WTC11 (cell line): ENCODE measurements around the gene NDUFV3. TPM values are rescaled to one million over a fixed set of nuclear protein-coding genes. Genes with fewer than 3 reads are reported as not detected.

Experiments used
- ATAC-seq: fragments of 200-7000 bp; cut with Tn5 transposase; 2 replicates; pipeline ENCODE4 v1.10.0; 2021; ENCODE audit warnings: mild to moderate bottlenecking, moderate library complexity
- Bru-seq: library from RNA; stranded (reverse); fragments of 400-500 nt; gene quantifications from one replicate; lab custom pipeline; 2021; lab: Mats Ljungman, UMichigan
- CTCF ChIA-PET: fragments of 300-600 bp; sonication (Branson Sonifier 250); formaldehyde crosslinking; loops from one replicate; lab custom pipeline; 2021; ENCODE audit warnings: antibody characterized with exemption; lab: Charles Lee
- POLR2A ChIA-PET: fragments of 350-600 bp; sonication (Branson Sonifier 250); formaldehyde crosslinking; loops from one replicate; lab custom pipeline; 2021; ENCODE audit warnings: antibody characterized with exemption; lab: Charles Lee
- DNase-seq: peaks from one replicate; pipeline ENCODE4 v3.0.0; 2021; ENCODE audit warnings: low spot score
- H3K27ac Mint-ChIP-seq: 2 replicates; pipeline ENCODE4 v1.8.0; 2021; ENCODE audit warnings: mixed read lengths
- H3K27me3 Mint-ChIP-seq: 2 replicates; pipeline ENCODE4 v1.8.0; 2021; ENCODE audit warnings: low read depth, mild to moderate bottlenecking, moderate library complexity, mixed read lengths
- H3K36me3 Mint-ChIP-seq: 2 replicates; pipeline ENCODE4 v1.8.0; 2021; ENCODE audit warnings: mixed read lengths
- H3K4me1 Mint-ChIP-seq: 2 replicates; pipeline ENCODE4 v1.8.0; 2022; ENCODE audit warnings: mixed read lengths
- H3K4me3 Mint-ChIP-seq: 2 replicates; pipeline ENCODE4 v1.8.0; 2021; ENCODE audit warnings: mild to moderate bottlenecking, moderate library complexity, mixed read lengths
- H3K9me3 Mint-ChIP-seq: 2 replicates; pipeline ENCODE4 v1.8.0; 2021; ENCODE audit warnings: mixed read lengths
- CBFB ChIP-seq: sonication (generic); formaldehyde crosslinking; IDR thresholded peaks from 2 replicates; pipeline ENCODE4 v1.8.1; 2022; ENCODE audit warnings: mild to moderate bottlenecking, low read depth, missing genetic modification reagents
- CREB1 ChIP-seq: sonication (generic); formaldehyde crosslinking; IDR thresholded peaks from 2 replicates; pipeline ENCODE4 v1.8.0; 2023; ENCODE audit warnings: mild to moderate bottlenecking, missing genetic modification reagents
- E2F4 ChIP-seq: sonication (generic); formaldehyde crosslinking; IDR thresholded peaks from 2 replicates; pipeline ENCODE4 v1.8.1; 2022; ENCODE audit warnings: low read depth, mild to moderate bottlenecking, moderate library complexity, missing genetic modification reagents, borderline replicate concordance
- GABPB1 ChIP-seq: sonication (generic); formaldehyde crosslinking; IDR thresholded peaks from 2 replicates; pipeline ENCODE4 v1.8.1; 2023; ENCODE audit warnings: mild to moderate bottlenecking, missing genetic modification reagents
- GTF2I ChIP-seq: fragments of 250-450 bp; sonication (Bioruptor Pico); conservative IDR thresholded peaks from 2 replicates; pipeline ENCODE4 v1.4.0; 2021; ENCODE audit warnings: mild to moderate bottlenecking
- OVOL2 ChIP-seq: fragments of 250-450 bp; sonication (Bioruptor Pico); IDR thresholded peaks from 2 replicates; pipeline ENCODE4 v1.9.0; 2021; ENCODE audit warnings: mild to moderate bottlenecking, borderline replicate concordance
- PREB ChIP-seq: sonication (generic); formaldehyde crosslinking; IDR thresholded peaks from 2 replicates; pipeline ENCODE4 v1.8.1; 2022; ENCODE audit warnings: mild to moderate bottlenecking, missing genetic modification reagents, moderate library complexity, borderline replicate concordance
- TCF7 ChIP-seq: sonication (generic); formaldehyde crosslinking; IDR thresholded peaks from 2 replicates; pipeline ENCODE4 v1.8.0; 2022; ENCODE audit warnings: mild to moderate bottlenecking, low read depth, missing genetic modification reagents, moderate library complexity
- TEAD4 ChIP-seq: sonication (generic); formaldehyde crosslinking; IDR thresholded peaks from 2 replicates; pipeline ENCODE4 v1.8.0; 2022; ENCODE audit warnings: mild to moderate bottlenecking, missing genetic modification reagents
- ZBTB21 ChIP-seq: sonication (generic); formaldehyde crosslinking; IDR thresholded peaks from 2 replicates; pipeline ENCODE4 v1.8.1; 2023; ENCODE audit warnings: mild to moderate bottlenecking, missing genetic modification reagents, borderline replicate concordance
- ZMAT4 ChIP-seq: fragments of 250-450 bp; sonication (Bioruptor Pico); IDR thresholded peaks from 2 replicates; pipeline ENCODE4 v1.9.0; 2021; ENCODE audit warnings: mild to moderate bottlenecking
- ZNF121 ChIP-seq: sonication (generic); formaldehyde crosslinking; IDR thresholded peaks from 2 replicates; pipeline ENCODE4 v1.8.0; 2023; ENCODE audit warnings: missing genetic modification reagents
- ZNF232 ChIP-seq: sonication (generic); formaldehyde crosslinking; IDR thresholded peaks from 2 replicates; pipeline ENCODE4 v1.8.0; 2022; ENCODE audit warnings: mild to moderate bottlenecking, missing genetic modification reagents
- long read RNA-seq, 3 experiments: library from RNA in 1 of 3; library from capped mRNA in 1 of 3; library from polyadenylated mRNA in 1 of 3; unstranded in 2 of 3; stranded (forward) in 1 of 3; transcript quantifications; one replicate each; pipeline ENCODE4 v2.0.0, GENCODE V29; 2021
- total RNA-seq: library from RNA; stranded (reverse); gene quantifications from 3 replicates; pipeline ENCODE4 v1.2.3, GENCODE V29; 2021
- TF ChIP-seq, protein P1 (sequence below): fragments of 250-450 bp; sonication (Bioruptor Pico); IDR thresholded peaks from 2 replicates; pipeline ENCODE4 v1.8.0; 2021; ENCODE audit warnings: mild to moderate bottlenecking
- TF ChIP-seq, protein P2 (sequence below): sonication (generic); formaldehyde crosslinking; IDR thresholded peaks from 2 replicates; pipeline ENCODE4 v1.8.0; 2022; ENCODE audit warnings: mild to moderate bottlenecking, missing genetic modification reagents
- TF ChIP-seq, protein P3 (sequence below): sonication (generic); formaldehyde crosslinking; IDR thresholded peaks from 2 replicates; pipeline ENCODE4 v1.8.1; 2023; ENCODE audit warnings: mild to moderate bottlenecking, missing genetic modification reagents, borderline replicate concordance
- TF ChIP-seq, protein P4 (sequence below): sonication (generic); formaldehyde crosslinking; IDR thresholded peaks from 2 replicates; pipeline ENCODE4 v1.8.1; 2023; ENCODE audit warnings: mild to moderate bottlenecking, moderate library complexity, missing genetic modification reagents
- TF ChIP-seq, protein P5 (sequence below): fragments of 250-450 bp; sonication (Bioruptor Pico); IDR thresholded peaks from 2 replicates; pipeline ENCODE4 v2.1.2; 2022; ENCODE audit warnings: mild to moderate bottlenecking, moderate library complexity

Gene NDUFV3
- 28.5 to 32.6 TPM (median 30.9 TPM) in 3 replicates for total RNA-seq
- percentile 86 among the genes with signal in this experiment for Bru-seq, nascent RNA
- long read RNA-seq, experiment 1, full-length matches to known transcripts: 17 of 21 reads
- long read RNA-seq, experiment 1, partial matches to known transcripts: 1 of 21 reads
- long read RNA-seq, experiment 1, other reads (novel, unspliced or antisense): 3 of 21 reads
- long read RNA-seq, experiment 2, full-length matches to known transcripts: 23 of 32 reads
- long read RNA-seq, experiment 2, partial matches to known transcripts: 2 of 32 reads
- long read RNA-seq, experiment 2, other reads (novel, unspliced or antisense): 7 of 32 reads
- long read RNA-seq, experiment 3, full-length matches to known transcripts: 2 of 7 reads
- long read RNA-seq, experiment 3, partial matches to known transcripts: 2 of 7 reads
- long read RNA-seq, experiment 3, other reads (novel, unspliced or antisense): 3 of 7 reads

- peaks cover 22% of the 10 kb centered on the region for H3K36me3 Mint-ChIP-seq
- peaks cover 5% of the 10 kb centered on the region for H3K4me1 Mint-ChIP-seq
- peak; percentile 100 for DNase-seq
- peak; percentile 97 for ATAC-seq
- ChIA-PET CTCF (interaction anchor here (0.6 to 1.6 kb wide), 6 partner anchors 15 to 634 kb away, joined by 3 to 5 read pairs (median 4); no protein-coding TSS in a partner anchor), POLR2A (interaction anchor here (0.6 to 1.5 kb wide), 5 partner anchors 14 to 97 kb away, joined by 3 to 5 read pairs (median 3); partner anchors contain the start of gene PKNOX1)
- H3K27me3 Mint-ChIP-seq: no peaks in the 10 kb centered on the region; the same call in 1 of the 2 replicates
- H3K27ac Mint-ChIP-seq: peak within 1 kb of the TSS; percentile 99
- H3K9me3 Mint-ChIP-seq: peaks cover 4% of the 10 kb centered on the region; the same call in 1 of the 2 replicates
- peak within 1 kb of the TSS; percentile 88 for H3K4me3 Mint-ChIP-seq
- peak; percentile 69; the same call in 1 of the 2 replicates for TF ChIP-seq ZNF232 (CRISPR knock-in tag)
- TF ChIP-seq TEAD4 (CRISPR knock-in tag): no peak
- TF ChIP-seq ZMAT4 (CRISPR knock-in tag): no peak
- TF ChIP-seq ZBTB21 (CRISPR knock-in tag): no peak
- no peak for TF ChIP-seq PREB (CRISPR knock-in tag)
- TF ChIP-seq, protein P1, sequence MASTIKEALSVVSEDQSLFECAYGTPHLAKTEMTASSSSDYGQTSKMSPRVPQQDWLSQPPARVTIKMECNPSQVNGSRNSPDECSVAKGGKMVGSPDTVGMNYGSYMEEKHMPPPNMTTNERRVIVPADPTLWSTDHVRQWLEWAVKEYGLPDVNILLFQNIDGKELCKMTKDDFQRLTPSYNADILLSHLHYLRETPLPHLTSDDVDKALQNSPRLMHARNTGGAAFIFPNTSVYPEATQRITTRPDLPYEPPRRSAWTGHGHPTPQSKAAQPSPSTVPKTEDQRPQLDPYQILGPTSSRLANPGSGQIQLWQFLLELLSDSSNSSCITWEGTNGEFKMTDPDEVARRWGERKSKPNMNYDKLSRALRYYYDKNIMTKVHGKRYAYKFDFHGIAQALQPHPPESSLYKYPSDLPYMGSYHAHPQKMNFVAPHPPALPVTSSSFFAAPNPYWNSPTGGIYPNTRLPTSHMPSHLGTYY (CRISPR knock-in tag): 0 out of 2 replicates have a peak, but pooled peaks have one; percentile 33
- peak; percentile 19; the same call in 1 of the 2 replicates for TF ChIP-seq CREB1 (CRISPR knock-in tag)
- TF ChIP-seq GTF2I (CRISPR knock-in tag): no peak
- TF ChIP-seq CBFB: no peak
- TF ChIP-seq OVOL2 (CRISPR knock-in tag): no peak
- TF ChIP-seq E2F4 (CRISPR knock-in tag): peak; percentile 26; the same call in 1 of the 2 replicates
- TF ChIP-seq, protein P2, sequence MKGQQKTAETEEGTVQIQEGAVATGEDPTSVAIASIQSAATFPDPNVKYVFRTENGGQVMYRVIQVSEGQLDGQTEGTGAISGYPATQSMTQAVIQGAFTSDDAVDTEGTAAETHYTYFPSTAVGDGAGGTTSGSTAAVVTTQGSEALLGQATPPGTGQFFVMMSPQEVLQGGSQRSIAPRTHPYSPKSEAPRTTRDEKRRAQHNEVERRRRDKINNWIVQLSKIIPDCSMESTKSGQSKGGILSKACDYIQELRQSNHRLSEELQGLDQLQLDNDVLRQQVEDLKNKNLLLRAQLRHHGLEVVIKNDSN (CRISPR knock-in tag): peak; percentile 63
- TF ChIP-seq, protein P3, sequence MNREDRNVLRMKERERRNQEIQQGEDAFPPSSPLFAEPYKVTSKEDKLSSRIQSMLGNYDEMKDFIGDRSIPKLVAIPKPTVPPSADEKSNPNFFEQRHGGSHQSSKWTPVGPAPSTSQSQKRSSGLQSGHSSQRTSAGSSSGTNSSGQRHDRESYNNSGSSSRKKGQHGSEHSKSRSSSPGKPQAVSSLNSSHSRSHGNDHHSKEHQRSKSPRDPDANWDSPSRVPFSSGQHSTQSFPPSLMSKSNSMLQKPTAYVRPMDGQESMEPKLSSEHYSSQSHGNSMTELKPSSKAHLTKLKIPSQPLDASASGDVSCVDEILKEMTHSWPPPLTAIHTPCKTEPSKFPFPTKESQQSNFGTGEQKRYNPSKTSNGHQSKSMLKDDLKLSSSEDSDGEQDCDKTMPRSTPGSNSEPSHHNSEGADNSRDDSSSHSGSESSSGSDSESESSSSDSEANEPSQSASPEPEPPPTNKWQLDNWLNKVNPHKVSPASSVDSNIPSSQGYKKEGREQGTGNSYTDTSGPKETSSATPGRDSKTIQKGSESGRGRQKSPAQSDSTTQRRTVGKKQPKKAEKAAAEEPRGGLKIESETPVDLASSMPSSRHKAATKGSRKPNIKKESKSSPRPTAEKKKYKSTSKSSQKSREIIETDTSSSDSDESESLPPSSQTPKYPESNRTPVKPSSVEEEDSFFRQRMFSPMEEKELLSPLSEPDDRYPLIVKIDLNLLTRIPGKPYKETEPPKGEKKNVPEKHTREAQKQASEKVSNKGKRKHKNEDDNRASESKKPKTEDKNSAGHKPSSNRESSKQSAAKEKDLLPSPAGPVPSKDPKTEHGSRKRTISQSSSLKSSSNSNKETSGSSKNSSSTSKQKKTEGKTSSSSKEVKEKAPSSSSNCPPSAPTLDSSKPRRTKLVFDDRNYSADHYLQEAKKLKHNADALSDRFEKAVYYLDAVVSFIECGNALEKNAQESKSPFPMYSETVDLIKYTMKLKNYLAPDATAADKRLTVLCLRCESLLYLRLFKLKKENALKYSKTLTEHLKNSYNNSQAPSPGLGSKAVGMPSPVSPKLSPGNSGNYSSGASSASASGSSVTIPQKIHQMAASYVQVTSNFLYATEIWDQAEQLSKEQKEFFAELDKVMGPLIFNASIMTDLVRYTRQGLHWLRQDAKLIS: no peak
- TF ChIP-seq ZNF121 (CRISPR knock-in tag): 0 out of 2 replicates have a peak, but pooled peaks have one; percentile 20
- peak; percentile 42; the same call in 1 of the 2 replicates for TF ChIP-seq GABPB1 (CRISPR knock-in tag)
- TF ChIP-seq, protein P4, sequence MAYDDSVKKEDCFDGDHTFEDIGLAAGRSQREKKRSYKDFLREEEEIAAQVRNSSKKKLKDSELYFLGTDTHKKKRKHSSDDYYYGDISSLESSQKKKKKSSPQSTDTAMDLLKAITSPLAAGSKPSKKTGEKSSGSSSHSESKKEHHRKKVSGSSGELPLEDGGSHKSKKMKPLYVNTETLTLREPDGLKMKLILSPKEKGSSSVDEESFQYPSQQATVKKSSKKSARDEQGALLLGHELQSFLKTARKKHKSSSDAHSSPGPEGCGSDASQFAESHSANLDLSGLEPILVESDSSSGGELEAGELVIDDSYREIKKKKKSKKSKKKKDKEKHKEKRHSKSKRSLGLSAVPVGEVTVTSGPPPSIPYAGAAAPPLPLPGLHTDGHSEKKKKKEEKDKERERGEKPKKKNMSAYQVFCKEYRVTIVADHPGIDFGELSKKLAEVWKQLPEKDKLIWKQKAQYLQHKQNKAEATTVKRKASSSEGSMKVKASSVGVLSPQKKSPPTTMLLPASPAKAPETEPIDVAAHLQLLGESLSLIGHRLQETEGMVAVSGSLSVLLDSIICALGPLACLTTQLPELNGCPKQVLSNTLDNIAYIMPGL (CRISPR knock-in tag): peak; percentile 87
- TF ChIP-seq, protein P5, sequence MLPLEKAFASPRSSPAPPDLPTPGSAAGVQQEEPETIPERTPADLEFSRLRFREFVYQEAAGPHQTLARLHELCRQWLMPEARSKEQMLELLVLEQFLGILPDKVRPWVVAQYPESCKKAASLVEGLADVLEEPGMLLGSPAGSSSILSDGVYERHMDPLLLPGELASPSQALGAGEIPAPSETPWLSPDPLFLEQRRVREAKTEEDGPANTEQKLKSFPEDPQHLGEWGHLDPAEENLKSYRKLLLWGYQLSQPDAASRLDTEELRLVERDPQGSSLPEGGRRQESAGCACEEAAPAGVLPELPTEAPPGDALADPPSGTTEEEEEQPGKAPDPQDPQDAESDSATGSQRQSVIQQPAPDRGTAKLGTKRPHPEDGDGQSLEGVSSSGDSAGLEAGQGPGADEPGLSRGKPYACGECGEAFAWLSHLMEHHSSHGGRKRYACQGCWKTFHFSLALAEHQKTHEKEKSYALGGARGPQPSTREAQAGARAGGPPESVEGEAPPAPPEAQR (CRISPR knock-in tag): no peak
- TF ChIP-seq TCF7: 0 out of 2 replicates have a peak, but pooled peaks have one; percentile 17
These were observed at the start of gene NDUFV3 for GRCh38 chr21:42892931-42893755. NDUFV3 (plus strand) TSS chr21:42893309; CDS start chr21:42893334, 25 bp downstream.
